ENCODE results near the gene SEC14L1.

SEC14L1 gene

DNA sequence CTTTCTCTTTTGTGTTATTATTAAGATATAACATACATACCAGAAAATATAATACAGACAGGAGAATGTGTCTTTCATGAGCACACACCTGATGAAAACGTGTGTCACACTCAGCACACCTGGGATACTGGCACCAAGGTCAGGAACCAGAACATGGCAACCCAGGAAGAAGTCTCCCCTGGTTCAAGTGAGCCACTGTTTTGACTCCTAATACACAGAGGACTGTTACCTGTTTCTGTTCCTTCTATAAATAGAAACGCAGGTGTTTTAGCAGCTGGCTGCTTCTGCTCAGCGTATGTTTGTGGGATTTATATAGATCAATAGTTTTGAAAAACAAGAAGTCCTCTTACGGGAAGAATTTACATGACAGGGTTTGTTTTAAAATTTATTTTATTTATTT, 3.5 kb downstream of the SEC14L1 start:
- POLR2A ChIA-PET: no interaction called here
- H3K4me3 ChIP-seq (ENCODE audit: low read depth, low read length): no peak overlapping the region
- peaks cover 20 to 48% of the 10 kb centered on the region in 2 experiments for H3K36me3 ChIP-seq (ENCODE audit: control insufficient read depth in 2 of 2, insufficient read depth in 1 of 2, low read length in 2 of 2)

DNA sequence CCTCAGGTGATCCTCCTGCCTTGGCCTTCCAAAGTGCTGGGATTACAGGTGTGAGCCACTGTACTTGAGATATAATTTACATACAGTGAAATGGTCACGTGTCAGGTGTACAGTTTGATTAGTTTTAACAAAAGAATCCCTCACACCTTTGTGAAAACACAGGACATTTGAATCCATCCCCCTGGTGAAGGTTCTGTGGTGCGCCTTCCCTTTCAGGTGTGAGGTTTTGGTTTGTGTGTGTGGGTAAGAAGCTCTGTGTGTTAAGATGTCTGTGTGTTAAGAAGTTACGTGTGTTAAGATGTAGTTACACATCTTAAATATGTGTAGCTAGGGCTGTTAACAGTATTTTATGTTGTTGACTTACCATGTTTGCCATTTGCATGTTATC, 4.4 kb downstream of the SEC14L1 start:
- no peak overlapping the region for H3K27ac ChIP-seq (ENCODE audit: extremely low read depth, low read depth, low read length)
- peaks cover 24 to 53% of the 10 kb centered on the region in 2 experiments for H3K36me3 ChIP-seq (ENCODE audit: control insufficient read depth in 2 of 2, insufficient read depth in 1 of 2, low read length in 2 of 2)
- POLR2A ChIA-PET: interaction anchor here (1.4 kb wide), 1 partner anchor 57 kb away, joined by 3 read pairs; no protein-coding TSS in a partner anchor
- H3K9me3 ChIP-seq (ENCODE audit: control insufficient read depth, insufficient read depth, low read depth, low read length): no peaks in the 10 kb centered on the region
- no peak overlapping the region for H3K4me3 ChIP-seq (ENCODE audit: low read depth, low read length)
- peaks cover 14% of the 10 kb centered on the region for H3K4me1 ChIP-seq (ENCODE audit: control insufficient read depth, insufficient read depth, low read length)
- CTCF ChIA-PET: interaction anchor here (1.0 to 1.4 kb wide), 2 partner anchors 15 to 58 kb away, joined by 4 read pairs; no protein-coding TSS in a partner anchor
- no peak for TF ChIP-seq ZEB2 (tag by site-specific recombination; IDR thresholded peaks at IDR 0.05)
- TF ChIP-seq, protein P1, sequence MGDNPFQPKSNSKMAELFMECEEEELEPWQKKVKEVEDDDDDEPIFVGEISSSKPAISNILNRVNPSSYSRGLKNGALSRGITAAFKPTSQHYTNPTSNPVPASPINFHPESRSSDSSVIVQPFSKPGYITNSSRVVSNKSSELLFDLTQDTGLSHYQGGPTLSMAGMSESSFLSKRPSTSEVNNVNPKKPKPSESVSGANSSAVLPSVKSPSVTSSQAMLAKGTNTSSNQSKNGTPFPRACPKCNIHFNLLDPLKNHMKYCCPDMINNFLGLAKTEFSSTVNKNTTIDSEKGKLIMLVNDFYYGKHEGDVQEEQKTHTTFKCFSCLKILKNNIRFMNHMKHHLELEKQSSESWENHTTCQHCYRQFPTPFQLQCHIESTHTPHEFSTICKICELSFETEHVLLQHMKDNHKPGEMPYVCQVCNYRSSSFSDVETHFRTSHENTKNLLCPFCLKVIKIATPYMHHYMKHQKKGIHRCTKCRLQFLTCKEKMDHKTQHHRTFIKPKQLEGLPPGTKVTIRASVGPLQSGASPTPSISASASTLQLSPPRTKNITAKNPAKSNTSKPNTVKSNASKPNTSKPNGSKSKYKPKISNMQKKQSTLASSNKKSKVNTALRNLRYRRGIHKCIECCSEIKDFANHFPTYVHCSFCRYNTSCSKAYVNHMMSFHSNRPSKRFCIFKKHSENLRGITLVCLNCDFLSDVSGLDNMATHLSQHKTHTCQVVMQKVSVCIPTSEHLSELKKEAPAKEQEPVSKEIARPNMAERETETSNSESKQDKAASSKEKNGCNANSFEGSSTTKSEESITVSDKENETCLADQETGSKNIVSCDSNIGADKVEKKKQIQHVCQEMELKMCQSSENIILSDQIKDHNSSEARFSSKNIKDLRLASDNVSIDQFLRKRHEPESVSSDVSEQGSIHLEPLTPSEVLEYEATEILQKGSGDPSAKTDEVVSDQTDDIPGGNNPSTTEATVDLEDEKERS (tag by site-specific recombination; IDR thresholded peaks at IDR 0.05): no peak
- TF ChIP-seq, protein P2, sequence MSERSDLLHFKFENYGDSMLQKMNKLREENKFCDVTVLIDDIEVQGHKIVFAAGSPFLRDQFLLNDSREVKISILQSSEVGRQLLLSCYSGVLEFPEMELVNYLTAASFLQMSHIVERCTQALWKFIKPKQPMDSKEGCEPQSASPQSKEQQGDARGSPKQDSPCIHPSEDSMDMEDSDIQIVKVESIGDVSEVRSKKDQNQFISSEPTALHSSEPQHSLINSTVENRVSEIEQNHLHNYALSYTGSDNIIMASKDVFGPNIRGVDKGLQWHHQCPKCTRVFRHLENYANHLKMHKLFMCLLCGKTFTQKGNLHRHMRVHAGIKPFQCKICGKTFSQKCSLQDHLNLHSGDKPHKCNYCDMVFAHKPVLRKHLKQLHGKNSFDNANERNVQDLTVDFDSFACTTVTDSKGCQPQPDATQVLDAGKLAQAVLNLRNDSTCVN (tag by site-specific recombination; optimal IDR thresholded peaks at IDR 0.05): no peak
- no peak for TF ChIP-seq ZFP69B (tag by site-specific recombination; IDR thresholded peaks at IDR 0.05)
- no peak for TF ChIP-seq ZNF555 (tag by site-specific recombination; conservative IDR thresholded peaks at IDR 0.05)
- TF ChIP-seq ZNF184 (tag by site-specific recombination; IDR thresholded peaks at IDR 0.05): no peak
- TF ChIP-seq GFI1B (tag by site-specific recombination; IDR thresholded peaks at IDR 0.05): no peak
- no peak for TF ChIP-seq ZNF350 (tag by site-specific recombination; IDR thresholded peaks at IDR 0.05)
- TF ChIP-seq, protein P3, sequence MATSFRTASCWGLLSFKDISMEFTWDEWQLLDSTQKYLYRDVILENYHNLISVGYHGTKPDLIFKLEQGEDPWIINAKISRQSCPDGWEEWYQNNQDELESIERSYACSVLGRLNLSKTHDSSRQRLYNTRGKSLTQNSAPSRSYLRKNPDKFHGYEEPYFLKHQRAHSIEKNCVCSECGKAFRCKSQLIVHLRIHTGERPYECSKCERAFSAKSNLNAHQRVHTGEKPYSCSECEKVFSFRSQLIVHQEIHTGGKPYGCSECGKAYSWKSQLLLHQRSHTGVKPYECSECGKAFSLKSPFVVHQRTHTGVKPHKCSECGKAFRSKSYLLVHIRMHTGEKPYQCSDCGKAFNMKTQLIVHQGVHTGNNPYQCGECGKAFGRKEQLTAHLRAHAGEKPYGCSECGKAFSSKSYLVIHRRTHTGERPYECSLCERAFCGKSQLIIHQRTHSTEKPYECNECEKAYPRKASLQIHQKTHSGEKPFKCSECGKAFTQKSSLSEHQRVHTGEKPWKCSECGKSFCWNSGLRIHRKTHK (tag by site-specific recombination; IDR thresholded peaks at IDR 0.05): no peak
- no peak for TF ChIP-seq ZNF76 (tag by site-specific recombination; IDR thresholded peaks at IDR 0.05; ENCODE audit: borderline replicate concordance, low read depth)
- TF ChIP-seq ZNF16 (tag by site-specific recombination; IDR thresholded peaks at IDR 0.05; ENCODE audit: low read depth): no peak
- TF ChIP-seq ZNF670 (tag by site-specific recombination; IDR thresholded peaks at IDR 0.05; ENCODE audit: low read depth): no peak
- no peak for TF ChIP-seq ZNF266 (tag by site-specific recombination; IDR thresholded peaks at IDR 0.05; ENCODE audit: low read depth)
- no peak for TF ChIP-seq ZNF701 (tag by site-specific recombination; IDR thresholded peaks at IDR 0.05)
- no peak for TF ChIP-seq EGR2 (tag by site-specific recombination; IDR thresholded peaks at IDR 0.05; ENCODE audit: low read depth)

More for the DNA sequence above, 3.5 kb downstream of the SEC14L1 start:
- Histone ChIP-seq H3K27ac (ENCODE audit: extremely low read depth, low read depth, low read length) (no peak overlapping the region), H3K9me3 (ENCODE audit: control insufficient read depth, insufficient read depth, low read depth, low read length) (no peaks in the 10 kb centered on the region), H3K4me1 (ENCODE audit: control insufficient read depth, insufficient read depth, low read length) (peaks cover 17% of the 10 kb centered on the region)
- TF ChIP-seq MEIS1 (CRISPR knock-in tag; IDR thresholded peaks at IDR 0.05; ENCODE audit: borderline replicate concordance) (no peak), ZNF623 (tag by site-specific recombination; IDR thresholded peaks at IDR 0.05) (no peak), ZNF324 (tag by site-specific recombination; IDR thresholded peaks at IDR 0.05) (no peak), EGR2 (tag by site-specific recombination; IDR thresholded peaks at IDR 0.05; ENCODE audit: low read depth) (no peak), KLF7 (tag by site-specific recombination; IDR thresholded peaks at IDR 0.05; ENCODE audit: borderline replicate concordance) (no peak), SALL2 (tag by site-specific recombination; IDR thresholded peaks at IDR 0.05; ENCODE audit: borderline replicate concordance) (no peak), ZNF677 (tag by site-specific recombination; IDR thresholded peaks at IDR 0.05) (no peak), ZBTB17 (tag by site-specific recombination; IDR thresholded peaks at IDR 0.05) (no peak), ZNF140 (tag by site-specific recombination; IDR thresholded peaks at IDR 0.05) (no peak), YY1 (tag by site-specific recombination; IDR thresholded peaks at IDR 0.05) (no peak), ZNF302 (tag by site-specific recombination; IDR thresholded peaks at IDR 0.05; ENCODE audit: low read depth) (no peak), ZSCAN23 (tag by site-specific recombination; IDR thresholded peaks at IDR 0.05) (no peak), ZNF670 (tag by site-specific recombination; IDR thresholded peaks at IDR 0.05; ENCODE audit: low read depth) (no peak), ZNF624 (tag by site-specific recombination; IDR thresholded peaks at IDR 0.05) (no peak), ZNF600 (tag by site-specific recombination; IDR thresholded peaks at IDR 0.05) (no peak)
- TF ChIP-seq, protein P4, sequence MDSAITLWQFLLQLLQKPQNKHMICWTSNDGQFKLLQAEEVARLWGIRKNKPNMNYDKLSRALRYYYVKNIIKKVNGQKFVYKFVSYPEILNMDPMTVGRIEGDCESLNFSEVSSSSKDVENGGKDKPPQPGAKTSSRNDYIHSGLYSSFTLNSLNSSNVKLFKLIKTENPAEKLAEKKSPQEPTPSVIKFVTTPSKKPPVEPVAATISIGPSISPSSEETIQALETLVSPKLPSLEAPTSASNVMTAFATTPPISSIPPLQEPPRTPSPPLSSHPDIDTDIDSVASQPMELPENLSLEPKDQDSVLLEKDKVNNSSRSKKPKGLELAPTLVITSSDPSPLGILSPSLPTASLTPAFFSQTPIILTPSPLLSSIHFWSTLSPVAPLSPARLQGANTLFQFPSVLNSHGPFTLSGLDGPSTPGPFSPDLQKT (IDR thresholded peaks at IDR 0.05; ENCODE audit: borderline replicate concordance, low read depth, low read length): no peak
- TF ChIP-seq, protein P5, sequence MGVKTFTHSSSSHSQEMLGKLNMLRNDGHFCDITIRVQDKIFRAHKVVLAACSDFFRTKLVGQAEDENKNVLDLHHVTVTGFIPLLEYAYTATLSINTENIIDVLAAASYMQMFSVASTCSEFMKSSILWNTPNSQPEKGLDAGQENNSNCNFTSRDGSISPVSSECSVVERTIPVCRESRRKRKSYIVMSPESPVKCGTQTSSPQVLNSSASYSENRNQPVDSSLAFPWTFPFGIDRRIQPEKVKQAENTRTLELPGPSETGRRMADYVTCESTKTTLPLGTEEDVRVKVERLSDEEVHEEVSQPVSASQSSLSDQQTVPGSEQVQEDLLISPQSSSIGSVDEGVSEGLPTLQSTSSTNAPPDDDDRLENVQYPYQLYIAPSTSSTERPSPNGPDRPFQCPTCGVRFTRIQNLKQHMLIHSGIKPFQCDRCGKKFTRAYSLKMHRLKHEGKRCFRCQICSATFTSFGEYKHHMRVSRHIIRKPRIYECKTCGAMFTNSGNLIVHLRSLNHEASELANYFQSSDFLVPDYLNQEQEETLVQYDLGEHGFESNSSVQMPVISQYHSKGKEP (tag by site-specific recombination; IDR thresholded peaks at IDR 0.05): no peak
- TF ChIP-seq, protein P3 (tag by site-specific recombination; IDR thresholded peaks at IDR 0.05): no peak
- CTCF ChIA-PET: interaction anchor here (0.6 kb wide), 1 partner anchor 373 kb away, joined by 3 read pairs; no protein-coding TSS in a partner anchor
